HEK293 (cell line): ENCODE data around the gene SYNGR3.

Experiments
- BCL11A ChIP-seq: fragments of 450-650 bp; formaldehyde crosslinking; IDR thresholded peaks from 2 replicates; pipeline ENCODE4 v1.5.1; 2016; ENCODE audit warnings: low read depth, missing biosample characterization, missing genetic modification characterization
- CTCF ChIP-seq: fragments of 450-650 bp; formaldehyde crosslinking; IDR thresholded peaks from 2 replicates; pipeline ENCODE4 v1.5.1; 2016; ENCODE audit warnings: missing biosample characterization, missing genetic modification characterization
- PBX3 ChIP-seq: sonication (generic); formaldehyde crosslinking; IDR thresholded peaks from 2 replicates; pipeline ENCODE4 v1.8.1; 2022; ENCODE audit warnings: mild to moderate bottlenecking, moderate library complexity, missing genetic modification reagents
- REST ChIP-seq: fragments of 450-650 bp; formaldehyde crosslinking; IDR thresholded peaks from 2 replicates; pipeline ENCODE4 v1.5.1; 2016; ENCODE audit warnings: missing biosample characterization, missing genetic modification characterization
- TRIM28 ChIP-seq: IDR thresholded peaks from 2 replicates; pipeline ENCODE4 v1.6.1; 2011; ENCODE audit warnings: low read length, control low read depth, borderline replicate concordance
- ZBTB49 ChIP-seq: fragments of 450-650 bp; formaldehyde crosslinking; IDR thresholded peaks from 2 replicates; pipeline ENCODE4 v1.5.1; 2016; ENCODE audit warnings: missing biosample characterization, missing genetic modification characterization, low read depth
- ZIC2 ChIP-seq: fragments of 450-650 bp; formaldehyde crosslinking; IDR thresholded peaks from 2 replicates; pipeline ENCODE4 v1.5.1; 2016; ENCODE audit warnings: missing biosample characterization, missing genetic modification characterization
- ZNF121 ChIP-seq: fragments of 450-650 bp; formaldehyde crosslinking; IDR thresholded peaks from 2 replicates; pipeline ENCODE4 v1.5.1; 2016; ENCODE audit warnings: missing biosample characterization, missing genetic modification characterization
- ZNF18 ChIP-seq: fragments of 450-650 bp; formaldehyde crosslinking; IDR thresholded peaks from 2 replicates; pipeline ENCODE4 v1.5.1; 2016; ENCODE audit warnings: missing biosample characterization, missing genetic modification characterization
- ZNF292 ChIP-seq: fragments of 450-650 bp; formaldehyde crosslinking; IDR thresholded peaks from 2 replicates; pipeline ENCODE4 v1.5.1; 2016; ENCODE audit warnings: low read depth, missing biosample characterization, missing genetic modification characterization, borderline replicate concordance
- ZNF513 ChIP-seq: fragments of 450-650 bp; IDR thresholded peaks from 2 replicates; pipeline ENCODE4 v1.5.1; 2018; ENCODE audit warnings: missing biosample characterization, missing genetic modification characterization
- ZNF518A ChIP-seq: fragments of 450-650 bp; formaldehyde crosslinking; conservative IDR thresholded peaks from 2 replicates; pipeline ENCODE4 v1.5.1; 2016; ENCODE audit warnings: low read depth, missing biosample characterization, missing genetic modification characterization
- ZNF768 ChIP-seq: fragments of 450-650 bp; formaldehyde crosslinking; IDR thresholded peaks from 2 replicates; pipeline ENCODE4 v1.5.1; 2018; ENCODE audit warnings: missing biosample characterization, mild to moderate bottlenecking, missing genetic modification characterization

GRCh38 chr16:2025251-2025650 is 35.5 kb downstream of the SYNGR3 start:
- TF ChIP-seq REST (tag by site-specific recombination) = no peak
- no peak for TF ChIP-seq ZNF768
- TF ChIP-seq CTCF (tag by site-specific recombination) = no peak
- no peak for TF ChIP-seq TRIM28
- no peak for TF ChIP-seq PBX3
- TF ChIP-seq ZNF513 (tag by site-specific recombination) = no peak
- TF ChIP-seq BCL11A = no peak
- no peak for TF ChIP-seq ZBTB49 (tag by site-specific recombination)
- no peak for TF ChIP-seq ZNF18 (tag by site-specific recombination)
- TF ChIP-seq ZIC2 (tag by site-specific recombination) = no peak
- TF ChIP-seq ZNF292 (tag by site-specific recombination) = no peak
- no peak for TF ChIP-seq ZNF121 (tag by site-specific recombination)
- TF ChIP-seq ZNF518A (tag by site-specific recombination) = no peak
